22Rv1 (cell line): Measurements from ENCODE around the gene PPP2R2B.

ENCODE experiments used
- H3K27ac ChIP-seq: fragments of 450-650 bp; 2 replicates; pipeline ENCODE4 v1.5.1; 2017
- CTCF ChIP-seq: fragments of 450-650 bp; IDR thresholded peaks from 2 replicates; pipeline ENCODE4 v1.5.1; 2017; ENCODE audit warnings: mild to moderate bottlenecking
- ZFX ChIP-seq: fragments of 450-650 bp; IDR thresholded peaks from 2 replicates; pipeline ENCODE4 v1.6.1; 2017; ENCODE audit warnings: antibody characterized with exemption, borderline replicate concordance

PPP2R2B gene

GRCh38 chr5:146888351-146888978 is 9.9 kb upstream of the PPP2R2B start:
- TF ChIP-seq ZFX: no peak
- no peak for TF ChIP-seq CTCF

GRCh38 chr5:146884066-146884626 is 5.6 kb upstream of the PPP2R2B start:
- TF ChIP-seq CTCF (no peak), ZFX (no peak)
- H3K27ac ChIP-seq: no peak overlapping the region

More at GRCh38 chr5:146888351-146888978, 9.9 kb upstream of the PPP2R2B start:
- H3K27ac ChIP-seq: no peak overlapping the region

- H3K27ac ChIP-seq: no peak overlapping the region
- TF ChIP-seq ZFX (no peak), CTCF (no peak)
Measured at GRCh38 chr5:146883511-146883910, 5.0 kb upstream of the PPP2R2B start.

GRCh38 chr5:146880966-146881365 is 2.4 kb upstream of the PPP2R2B start:
- H3K27ac ChIP-seq: no peak overlapping the region
- TF ChIP-seq CTCF (no peak), ZFX (no peak)

GRCh38 chr5:146877783-146878475 is 628 bp downstream of the PPP2R2B start:
- no peak overlapping the region for H3K27ac ChIP-seq
- TF ChIP-seq ZFX (no peak), CTCF (no peak)

GRCh38 chr5:146877178-146877681 is 1.3 kb downstream of the PPP2R2B start:
- TF ChIP-seq ZFX (no peak), CTCF (no peak)
- H3K27ac ChIP-seq: no peak overlapping the region
